ENCODE results near the gene LGALS4. TPM values are rescaled to one million over a fixed set of nuclear protein-coding genes. Genes with fewer than 3 reads are reported as not detected.
A peak's percentile ranks its signal among the peaks of the same experiment; 100 is the strongest.
"Not testable (repeated sequence)": the region's sequence is repeated elsewhere in the genome, so short reads cannot be mapped to it uniquely, and the experiment has no call there.

The LGALS4 gene
- total and polyA plus RNA-seq, 4 donors: 0.51 to 544 (median 6.0) TPM

GRCh38 chr19:38819231-38819920, 6.6 kb upstream of the LGALS4 start:
- Histone ChIP-seq H3K4me1 (ENCODE audit: control insufficient read depth in 1 of 2, insufficient read depth in 2 of 2, low read length in 2 of 2) (no peaks in the 10 kb centered on the region), H3K27me3 (ENCODE audit: control insufficient read depth in 1 of 2, insufficient read depth in 2 of 2, low read length in 1 of 2) (no peaks in the 10 kb centered on the region), H3K27ac (ENCODE audit: low read depth in 1 of 2, low read length in 2 of 2) (no peak overlapping the region), H3K36me3 (ENCODE audit: control insufficient read depth in 1 of 2, insufficient read depth in 2 of 2, low read length in 1 of 2) (peaks cover 0 to 7% of the 10 kb centered on the region in 2 donors), H3K4me3 (ENCODE audit: low read length in 2 of 2) (no peak overlapping the region), H3K9me3 (ENCODE audit: control insufficient read depth, low read length) (no peaks in the 10 kb centered on the region)
- ATAC-seq (ENCODE audit: low FRiP score) (no peak), DNase-seq (no peak)
- intact Hi-C loops (cut with DNase I): no loop called here
- 87 to 90% methylated on average over 13 of the region's 13 CpGs for WGBS, 2 donors

GRCh38 chr19:38817081-38817480, 4.3 kb upstream of the LGALS4 start:
- no peak for DNase-seq
- intact Hi-C loops (cut with DNase I): no loop called here
- WGBS, 2 donors: 91 to 93% methylated on average over 15 of the region's 15 CpGs
- H3K27me3 ChIP-seq (ENCODE audit: control insufficient read depth in 1 of 2, insufficient read depth in 2 of 2, low read length in 1 of 2): no peaks in the 10 kb centered on the region
- no peak for ATAC-seq (ENCODE audit: low FRiP score)
- H3K4me3 ChIP-seq (ENCODE audit: low read length in 2 of 2): no peak overlapping the region
- H3K36me3 ChIP-seq (ENCODE audit: control insufficient read depth in 1 of 2, insufficient read depth in 2 of 2, low read length in 1 of 2): peaks cover 0 to 7% of the 10 kb centered on the region in 2 donors
- no peaks in the 10 kb centered on the region for H3K9me3 ChIP-seq (ENCODE audit: control insufficient read depth, low read length)
- H3K4me1 ChIP-seq (ENCODE audit: control insufficient read depth in 1 of 2, insufficient read depth in 2 of 2, low read length in 2 of 2): no peaks in the 10 kb centered on the region
- no peak overlapping the region for H3K27ac ChIP-seq (ENCODE audit: low read depth in 1 of 2, low read length in 2 of 2)

- Histone ChIP-seq H3K4me1 (ENCODE audit: control insufficient read depth in 1 of 2, insufficient read depth in 2 of 2, low read length in 2 of 2) (no peaks in the 10 kb centered on the region), H3K27me3 (ENCODE audit: control insufficient read depth in 1 of 2, insufficient read depth in 2 of 2, low read length in 1 of 2) (no peaks in the 10 kb centered on the region), H3K9me3 (ENCODE audit: control insufficient read depth, low read length) (no peaks in the 10 kb centered on the region), H3K4me3 (ENCODE audit: low read length in 2 of 2) (no peak overlapping the region), H3K36me3 (ENCODE audit: control insufficient read depth in 1 of 2, insufficient read depth in 2 of 2, low read length in 1 of 2) (peaks cover 0 to 4% of the 10 kb centered on the region in 2 donors), H3K27ac (ENCODE audit: low read depth in 1 of 2, low read length in 2 of 2) (no peak overlapping the region)
- ATAC-seq (ENCODE audit: low FRiP score) (no peak), DNase-seq (peak in 1 of 2 donors; percentile 60)
- intact Hi-C loops (cut with DNase I): no loop called here
- 94 to 95% methylated on average over 18 of the region's 18 CpGs for WGBS, 2 donors
These were observed 3.5 kb upstream of the LGALS4 start for GRCh38 chr19:38816131-38816750.

GRCh38 chr19:38815059-38816001, 2.6 kb upstream of the LGALS4 start:
- 89 to 90% methylated on average over 34 of the region's 34 CpGs for WGBS, 2 donors
- H3K4me3 ChIP-seq (ENCODE audit: low read length in 2 of 2): no peak overlapping the region
- H3K4me1 ChIP-seq (ENCODE audit: control insufficient read depth in 1 of 2, insufficient read depth in 2 of 2, low read length in 2 of 2): no peaks in the 10 kb centered on the region
- no peaks in the 10 kb centered on the region for H3K27me3 ChIP-seq (ENCODE audit: control insufficient read depth in 1 of 2, insufficient read depth in 2 of 2, low read length in 1 of 2)
- no peak overlapping the region for H3K27ac ChIP-seq (ENCODE audit: low read depth in 1 of 2, low read length in 2 of 2)
- ATAC-seq (ENCODE audit: low FRiP score) (no peak), DNase-seq (peak in 1 of 2 donors; percentile 73)
- H3K36me3 ChIP-seq (ENCODE audit: control insufficient read depth in 1 of 2, insufficient read depth in 2 of 2, low read length in 1 of 2): peaks cover 0 to 4% of the 10 kb centered on the region in 2 donors
- no peaks in the 10 kb centered on the region for H3K9me3 ChIP-seq (ENCODE audit: control insufficient read depth, low read length)
- intact Hi-C loops (cut with DNase I): no loop called here

- WGBS, 2 donors: 55 to 57% methylated on average over 2 of the region's 2 CpGs
- H3K27me3 ChIP-seq (ENCODE audit: control insufficient read depth in 1 of 2, insufficient read depth in 2 of 2, low read length in 1 of 2); H3K36me3 ChIP-seq (ENCODE audit: control insufficient read depth in 1 of 2, insufficient read depth in 2 of 2, low read length in 1 of 2); H3K4me1 ChIP-seq (ENCODE audit: control insufficient read depth in 1 of 2, insufficient read depth in 2 of 2, low read length in 2 of 2); ATAC-seq (ENCODE audit: low FRiP score); H3K27ac ChIP-seq (ENCODE audit: low read depth in 1 of 2, low read length in 2 of 2); H3K4me3 ChIP-seq (ENCODE audit: low read length in 2 of 2); H3K9me3 ChIP-seq (ENCODE audit: control insufficient read depth, low read length); intact Hi-C loops (cut with DNase I): not testable (repeated sequence)
- DNase-seq: peak in 1 of 2 donors; percentile 7
These were observed 1.2 kb upstream of the LGALS4 start for GRCh38 chr19:38813932-38814331.

- 90 to 93% methylated on average over 6 of the region's 6 CpGs for WGBS, 2 donors
- Histone ChIP-seq H3K4me1 (ENCODE audit: control insufficient read depth in 1 of 2, insufficient read depth in 2 of 2, low read length in 2 of 2) (no peaks in the 10 kb centered on the region), H3K27me3 (ENCODE audit: control insufficient read depth in 1 of 2, insufficient read depth in 2 of 2, low read length in 1 of 2) (no peaks in the 10 kb centered on the region), H3K27ac (ENCODE audit: low read depth in 1 of 2, low read length in 2 of 2) (no peak overlapping the region), H3K9me3 (ENCODE audit: control insufficient read depth, low read length) (no peaks in the 10 kb centered on the region), H3K4me3 (ENCODE audit: low read length in 2 of 2) (no peak overlapping the region), H3K36me3 (ENCODE audit: control insufficient read depth in 1 of 2, insufficient read depth in 2 of 2, low read length in 1 of 2) (peaks cover 0 to 4% of the 10 kb centered on the region in 2 donors)
- DNase-seq: peak in 1 of 2 donors; percentile 44
- no peak for ATAC-seq (ENCODE audit: low FRiP score)
- intact Hi-C loops (cut with DNase I): no loop called here
These were observed 578 bp upstream of the LGALS4 start for GRCh38 chr19:38813323-38813722.

GRCh38 chr19:38812009-38812840, 520 bp downstream of the LGALS4 start:
- Histone ChIP-seq H3K4me1 (ENCODE audit: control insufficient read depth in 1 of 2, insufficient read depth in 2 of 2, low read length in 2 of 2) (no peaks in the 10 kb centered on the region), H3K9me3 (ENCODE audit: control insufficient read depth, low read length) (no peaks in the 10 kb centered on the region), H3K36me3 (ENCODE audit: control insufficient read depth in 1 of 2, insufficient read depth in 2 of 2, low read length in 1 of 2) (peaks cover 0 to 4% of the 10 kb centered on the region in 2 donors), H3K27ac (ENCODE audit: low read depth in 1 of 2, low read length in 2 of 2) (no peak overlapping the region), H3K27me3 (ENCODE audit: control insufficient read depth in 1 of 2, insufficient read depth in 2 of 2, low read length in 1 of 2) (no peaks in the 10 kb centered on the region), H3K4me3 (ENCODE audit: low read length in 2 of 2) (no peak overlapping the region)
- ATAC-seq (ENCODE audit: low FRiP score): no peak
- peak in 1 of 2 donors; percentile 67 for DNase-seq
- intact Hi-C loops (cut with DNase I): no loop called here
- WGBS, 2 donors: 78 to 79% methylated on average over 18 of the region's 18 CpGs

Data from aorta (tissue), 5 donors.